Endodermal cell (in vitro differentiated cells): Measurements from ENCODE around the gene AARSD1. TPM values are rescaled to one million over a fixed set of nuclear protein-coding genes. Genes with fewer than 3 reads are reported as not detected.
A peak's percentile ranks its signal among the peaks of the same experiment; 100 is the strongest.

ENCODE experiments used
- DNase-seq: peaks from one replicate; pipeline ENCODE4 v3.0.0-alpha.2; 2017
- H3K27ac ChIP-seq: 2 replicates; pipeline ENCODE4 v1.5.1; 2013; ENCODE audit warnings: mild to moderate bottlenecking, low read depth, low read length, moderate library complexity
- H3K27me3 ChIP-seq: 2 replicates; pipeline ENCODE4 v1.6.1; 2013; ENCODE audit warnings: mild to moderate bottlenecking, low read length, moderate library complexity; ENCODE audit not compliant: insufficient read depth, control insufficient read depth, poor library complexity, severe bottlenecking
- H3K36me3 ChIP-seq: 2 replicates; pipeline ENCODE4 v1.7.0; 2013; ENCODE audit warnings: mild to moderate bottlenecking, low read length, moderate library complexity; ENCODE audit not compliant: control insufficient read depth, insufficient read depth
- H3K4me1 ChIP-seq: one replicate; pipeline ENCODE4 v1.7.0; 2013; ENCODE audit warnings: low read length; ENCODE audit not compliant: control insufficient read depth, insufficient read depth
- H3K4me3 ChIP-seq: 2 replicates; pipeline ENCODE4 v1.5.1; 2013; ENCODE audit warnings: mild to moderate bottlenecking, low read length, moderate library complexity
- H3K9ac ChIP-seq: 2 replicates; pipeline ENCODE4 v1.6.1; 2013; ENCODE audit warnings: mild to moderate bottlenecking, low read length, moderate library complexity; ENCODE audit not compliant: poor library complexity, severe bottlenecking; ENCODE audit errors: extremely low read depth
- H3K9me3 ChIP-seq: 2 replicates; pipeline ENCODE4 v1.6.1; 2013; ENCODE audit warnings: mild to moderate bottlenecking, low read length, moderate library complexity; ENCODE audit not compliant: control insufficient read depth
- H3K27ac Mint-ChIP-seq: 2 replicates; pipeline ENCODE4 v1.8.0; 2020; ENCODE audit warnings: mixed read lengths
- H3K27me3 Mint-ChIP-seq: 2 replicates; pipeline ENCODE4 v1.8.0; 2021; ENCODE audit warnings: mild to moderate bottlenecking, mixed read lengths; ENCODE audit not compliant: insufficient read depth
- H3K36me3 Mint-ChIP-seq: 2 replicates; pipeline ENCODE4 v1.8.0; 2020; ENCODE audit warnings: low read depth, mixed read lengths
- H3K4me1 Mint-ChIP-seq: 2 replicates; pipeline ENCODE4 v1.8.0; 2020; ENCODE audit warnings: mixed read lengths
- H3K4me3 Mint-ChIP-seq: 2 replicates; pipeline ENCODE4 v1.8.0; 2020; ENCODE audit warnings: mild to moderate bottlenecking, moderate library complexity, mixed read lengths
- H3K9me3 Mint-ChIP-seq: 2 replicates; pipeline ENCODE4 v1.8.0; 2020; ENCODE audit warnings: mild to moderate bottlenecking, mixed read lengths
- CTCF ChIP-seq: fragments of 200-600 bp; sonication (generic); conservative IDR thresholded peaks from 2 replicates; pipeline ENCODE4 v1.5.0; 2021; ENCODE audit warnings: antibody characterized with exemption, mild to moderate bottlenecking
- whole genome bisulfite sequencing, 2 experiments: methylation state at CpG; one replicate each; pipeline versions ENCODE4 v1.1.5 to v1.1.7; 2013; ENCODE audit warnings: missing lambda C conversion rate in 2 of 2, mixed read lengths in 1 of 2; ENCODE audit not compliant: insufficient coverage in 1 of 2, insufficient read length in 1 of 2; 5-methylcytosine and 5-hydroxymethylcytosine counted together
- total RNA-seq, 2 donors: library from RNA; stranded (reverse); fragmentation: NEBNext Ultra II Directional in 1 of 2; extraction: Animal tissue kit (Norgen Biotek cat#: 25700) in 1 of 2; gene quantifications; 2 replicates in 1 of 2; 3 replicates in 1 of 2; pipeline ENCODE4 v1.2.1, GENCODE V29; 2021

The AARSD1 gene
- total RNA-seq, 2 donors from 2014 or later, result 48.7 to 50.9 TPM

DNA sequence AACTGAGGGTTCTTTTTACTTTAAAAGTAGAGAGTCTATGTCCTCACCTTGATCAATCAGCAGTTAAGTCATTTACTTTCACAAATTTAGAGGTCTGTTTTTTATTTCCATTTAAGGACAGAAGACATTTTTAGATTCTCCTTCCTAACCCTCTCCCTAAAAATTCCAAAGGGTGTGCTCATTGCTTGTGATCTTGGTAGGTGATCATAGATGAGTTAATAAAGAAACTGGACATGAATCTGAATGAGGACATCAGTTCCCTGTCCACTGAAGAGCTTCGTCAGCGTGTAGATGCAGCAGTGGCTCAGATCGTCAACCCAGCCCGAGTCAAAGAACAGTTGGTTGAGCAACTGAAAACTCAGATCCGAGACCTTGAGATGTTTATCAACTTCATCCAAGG, 24.9 kb upstream of the AARSD1 start:
- H3K9ac ChIP-seq, result no peak overlapping the region
- Mint-ChIP-seq H3K4me1 (no peaks in the 10 kb centered on the region), H3K27me3 (no peaks in the 10 kb centered on the region), H3K27ac (no peak overlapping the region), H3K9me3 (no peaks in the 10 kb centered on the region), H3K4me3 (no peak overlapping the region), H3K36me3 (peaks cover 76% of the 10 kb centered on the region)
- H3K9me3 ChIP-seq, result no peaks in the 10 kb centered on the region
- 92 to 93% methylated on average over 3 to 5 of the region's 5 CpGs for WGBS, 2 experiments
- no peaks in the 10 kb centered on the region for H3K27me3 ChIP-seq
- no peak overlapping the region for H3K4me3 ChIP-seq
- TF ChIP-seq CTCF, result no peak
- no peak overlapping the region for H3K27ac ChIP-seq
- no peak for DNase-seq
- no peaks in the 10 kb centered on the region for H3K4me1 ChIP-seq
- H3K36me3 ChIP-seq, result peaks cover 94% of the 10 kb centered on the region

DNA sequence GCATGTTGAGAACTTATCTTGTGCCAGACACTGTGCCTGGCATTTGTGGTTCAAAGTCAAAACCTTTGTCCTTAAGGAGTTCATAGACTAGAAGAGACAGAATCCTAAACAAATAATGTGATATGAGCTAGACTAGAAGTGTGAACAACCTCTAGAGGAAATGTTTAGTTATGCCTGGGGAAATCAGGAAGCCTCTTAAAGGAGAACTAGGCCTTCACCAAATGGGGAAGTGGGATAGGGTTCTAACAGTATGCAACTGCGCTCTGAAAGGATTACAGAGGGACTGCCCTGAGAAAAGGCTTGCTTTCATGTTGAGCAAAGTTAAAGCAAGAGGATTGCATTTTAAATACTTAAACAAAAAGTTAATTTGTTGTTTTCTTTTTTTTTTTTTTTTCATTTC, 21.0 kb upstream of the AARSD1 start:
- no peak overlapping the region for H3K27ac ChIP-seq
- H3K27me3 ChIP-seq, result no peaks in the 10 kb centered on the region
- H3K9me3 Mint-ChIP-seq, result no peaks in the 10 kb centered on the region
- H3K4me1 ChIP-seq, result no peaks in the 10 kb centered on the region
- H3K36me3 Mint-ChIP-seq, result peaks cover 54% of the 10 kb centered on the region
- H3K27ac Mint-ChIP-seq, result peak overlapping the region; percentile 56
- peaks cover 62% of the 10 kb centered on the region for H3K36me3 ChIP-seq
- peaks cover 11% of the 10 kb centered on the region for H3K4me1 Mint-ChIP-seq
- no peak for TF ChIP-seq CTCF
- no peak overlapping the region for H3K4me3 Mint-ChIP-seq
- no peaks in the 10 kb centered on the region for H3K9me3 ChIP-seq
- whole genome bisulfite sequencing, 2 experiments, result 0% methylated on average over 1 of the region's 1 CpG; no CpG with 5 or more reads in 1 of the 2 experiments
- H3K9ac ChIP-seq, result no peak overlapping the region
- no peak overlapping the region for H3K4me3 ChIP-seq
- no peak for DNase-seq
- no peaks in the 10 kb centered on the region for H3K27me3 Mint-ChIP-seq

DNA sequence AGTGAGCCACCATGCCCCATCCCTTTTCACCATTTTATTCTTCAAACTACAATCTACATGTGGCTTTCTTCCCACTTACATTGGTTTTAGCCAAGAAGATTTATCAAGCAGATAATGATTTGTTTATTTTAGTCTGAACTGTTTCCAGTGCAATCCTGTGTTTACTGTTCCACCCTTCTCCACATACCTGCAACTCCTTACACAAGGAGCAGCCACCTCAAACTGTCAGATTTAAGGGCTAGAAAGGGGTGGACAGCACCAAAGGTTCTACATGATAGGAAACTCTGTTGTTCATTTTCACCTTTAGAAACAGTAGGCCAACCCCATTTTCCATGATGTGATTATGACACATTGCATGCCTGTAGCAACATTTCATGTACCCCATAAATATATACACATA, 18.0 kb upstream of the AARSD1 start:
- Histone ChIP-seq H3K9me3 (no peaks in the 10 kb centered on the region), H3K4me3 (peak overlapping the region; percentile 86), H3K4me1 (peaks cover 5% of the 10 kb centered on the region), H3K27me3 (no peaks in the 10 kb centered on the region), H3K9ac (no peak overlapping the region), H3K27ac (no peak overlapping the region), H3K36me3 (peaks cover 32% of the 10 kb centered on the region)
- Mint-ChIP-seq H3K27ac (no peak overlapping the region), H3K36me3 (peaks cover 30% of the 10 kb centered on the region), H3K4me1 (peaks cover 20% of the 10 kb centered on the region), H3K4me3 (peak overlapping the region; percentile 96), H3K9me3 (no peaks in the 10 kb centered on the region), H3K27me3 (no peaks in the 10 kb centered on the region)
- no peak for DNase-seq
- TF ChIP-seq CTCF, result no peak
